PFSK-1 (cell line): ENCODE data around the gene UBE2D2.

Source experiments
- FOXP2 ChIP-seq: optimal IDR thresholded peaks from 2 replicates; pipeline ENCODE3; 2011; ENCODE audit warnings: borderline replicate concordance, control low read depth, inconsistent platforms; ENCODE audit not compliant: insufficient read depth; ENCODE audit errors: extremely low read length, extremely low read depth
- POLR2AphosphoS5 ChIP-seq: IDR thresholded peaks from 2 replicates; pipeline ENCODE4 v1.6.1; 2012; ENCODE audit warnings: low read depth, mild to moderate bottlenecking, control low read depth, low read length, moderate library complexity
- SIN3A ChIP-seq: IDR thresholded peaks from 2 replicates; pipeline ENCODE4 v1.6.1; 2012; ENCODE audit warnings: mild to moderate bottlenecking, low read length, moderate library complexity, borderline replicate concordance; ENCODE audit not compliant: insufficient read depth
- TAF1 ChIP-seq: IDR thresholded peaks from 2 replicates; pipeline ENCODE4 v1.6.1; 2012; ENCODE audit warnings: low read length, control low read depth, borderline replicate concordance; ENCODE audit not compliant: insufficient read depth
- TF ChIP-seq, protein P1 (sequence below), 2 experiments: IDR thresholded peaks; 2 replicates each; pipeline versions ENCODE4 v1.6.1 to v1.8.0; 2011 to 2012; ENCODE audit warnings: low read depth in 2 of 2, low read length in 2 of 2, control low read depth in 1 of 2, inconsistent platforms in 1 of 2, mild to moderate bottlenecking in 1 of 2, moderate library complexity in 1 of 2; ENCODE audit not compliant: insufficient read depth in 1 of 2

The UBE2D2 gene

DNA sequence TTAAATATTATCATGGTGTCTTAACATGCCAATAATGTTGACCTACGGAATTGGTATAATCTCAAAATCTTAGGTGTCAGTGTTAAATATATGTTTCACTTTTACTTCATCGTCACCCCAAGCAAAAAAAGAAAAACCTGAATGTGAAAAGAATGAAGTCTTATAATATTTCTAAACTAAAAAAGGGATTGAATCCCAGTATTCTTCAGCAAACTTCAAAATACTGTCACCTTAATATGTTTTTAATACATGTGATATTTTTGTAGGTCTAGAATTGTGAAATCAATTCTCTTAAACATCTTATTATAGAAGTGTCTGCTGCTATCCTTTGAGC is 14.1 kb downstream of the UBE2D2 start:
- TF ChIP-seq, protein P1, sequence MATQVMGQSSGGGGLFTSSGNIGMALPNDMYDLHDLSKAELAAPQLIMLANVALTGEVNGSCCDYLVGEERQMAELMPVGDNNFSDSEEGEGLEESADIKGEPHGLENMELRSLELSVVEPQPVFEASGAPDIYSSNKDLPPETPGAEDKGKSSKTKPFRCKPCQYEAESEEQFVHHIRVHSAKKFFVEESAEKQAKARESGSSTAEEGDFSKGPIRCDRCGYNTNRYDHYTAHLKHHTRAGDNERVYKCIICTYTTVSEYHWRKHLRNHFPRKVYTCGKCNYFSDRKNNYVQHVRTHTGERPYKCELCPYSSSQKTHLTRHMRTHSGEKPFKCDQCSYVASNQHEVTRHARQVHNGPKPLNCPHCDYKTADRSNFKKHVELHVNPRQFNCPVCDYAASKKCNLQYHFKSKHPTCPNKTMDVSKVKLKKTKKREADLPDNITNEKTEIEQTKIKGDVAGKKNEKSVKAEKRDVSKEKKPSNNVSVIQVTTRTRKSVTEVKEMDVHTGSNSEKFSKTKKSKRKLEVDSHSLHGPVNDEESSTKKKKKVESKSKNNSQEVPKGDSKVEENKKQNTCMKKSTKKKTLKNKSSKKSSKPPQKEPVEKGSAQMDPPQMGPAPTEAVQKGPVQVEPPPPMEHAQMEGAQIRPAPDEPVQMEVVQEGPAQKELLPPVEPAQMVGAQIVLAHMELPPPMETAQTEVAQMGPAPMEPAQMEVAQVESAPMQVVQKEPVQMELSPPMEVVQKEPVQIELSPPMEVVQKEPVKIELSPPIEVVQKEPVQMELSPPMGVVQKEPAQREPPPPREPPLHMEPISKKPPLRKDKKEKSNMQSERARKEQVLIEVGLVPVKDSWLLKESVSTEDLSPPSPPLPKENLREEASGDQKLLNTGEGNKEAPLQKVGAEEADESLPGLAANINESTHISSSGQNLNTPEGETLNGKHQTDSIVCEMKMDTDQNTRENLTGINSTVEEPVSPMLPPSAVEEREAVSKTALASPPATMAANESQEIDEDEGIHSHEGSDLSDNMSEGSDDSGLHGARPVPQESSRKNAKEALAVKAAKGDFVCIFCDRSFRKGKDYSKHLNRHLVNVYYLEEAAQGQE (IDR thresholded peaks at IDR 0.05; ENCODE audit: insufficient read depth in 1 of 2, low read depth in 2 of 2, low read length in 2 of 2), result no peak

DNA sequence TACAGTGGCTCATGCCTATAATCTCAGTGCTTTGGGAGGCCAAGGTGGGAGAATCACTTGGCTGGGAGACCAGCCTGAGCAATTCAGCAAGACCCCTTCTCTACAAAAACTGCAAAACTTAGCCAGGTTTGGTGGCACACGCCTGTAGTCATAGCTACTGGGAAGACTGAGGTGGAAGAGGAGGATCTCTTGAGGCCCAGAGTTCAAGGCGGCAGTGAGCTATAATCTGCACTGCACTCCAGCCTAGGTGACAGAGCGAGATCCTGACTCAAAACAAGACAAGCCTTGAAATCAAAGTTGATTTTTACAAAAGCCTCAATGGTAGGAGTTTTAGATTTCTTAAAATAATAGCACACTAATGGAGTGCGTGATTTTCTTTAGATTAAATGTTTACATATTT is 14.6 kb downstream of the UBE2D2 start:
- TF ChIP-seq TAF1, result no peak
- TF ChIP-seq FOXP2, result no peak
- TF ChIP-seq POLR2AphosphoS5, result no peak
- TF ChIP-seq, protein P1 (IDR thresholded peaks at IDR 0.05; ENCODE audit: insufficient read depth in 1 of 2, low read depth in 2 of 2, low read length in 2 of 2), result no peak
- TF ChIP-seq SIN3A, result no peak

DNA sequence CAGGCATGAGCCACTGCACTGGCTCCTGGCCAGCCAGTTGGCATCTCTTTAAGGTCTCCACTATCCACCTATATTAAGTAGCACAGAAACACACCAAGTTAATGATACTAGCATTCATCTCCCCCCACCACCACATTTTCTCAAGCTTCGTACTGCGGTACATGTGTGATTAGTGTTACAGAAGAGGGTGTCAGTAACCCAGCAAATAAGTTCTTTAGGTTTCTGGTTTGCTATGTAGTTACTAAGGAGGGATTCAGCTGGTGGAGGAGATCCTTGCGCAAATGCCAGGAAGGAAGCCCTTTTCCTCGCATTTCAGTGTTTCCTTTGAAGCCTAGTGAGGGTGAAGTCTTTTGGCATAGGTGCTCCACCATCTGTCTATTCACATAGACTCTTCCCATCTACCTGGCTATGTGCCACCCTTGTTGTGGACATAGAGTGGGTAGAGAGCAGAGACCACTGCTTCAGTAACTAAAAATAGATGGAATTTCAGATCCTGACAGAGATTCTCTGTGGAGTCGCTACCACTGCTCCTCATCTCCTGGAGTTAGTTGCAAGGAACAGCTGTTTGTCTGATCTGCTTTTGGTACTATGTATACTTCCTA is 16.7 kb downstream of the UBE2D2 start:
- no peak for TF ChIP-seq POLR2AphosphoS5
- no peak for TF ChIP-seq TAF1
- TF ChIP-seq, protein P1 (IDR thresholded peaks at IDR 0.05; ENCODE audit: insufficient read depth in 1 of 2, low read depth in 2 of 2, low read length in 2 of 2), result no peak
- TF ChIP-seq SIN3A, result no peak
- no peak for TF ChIP-seq FOXP2

DNA sequence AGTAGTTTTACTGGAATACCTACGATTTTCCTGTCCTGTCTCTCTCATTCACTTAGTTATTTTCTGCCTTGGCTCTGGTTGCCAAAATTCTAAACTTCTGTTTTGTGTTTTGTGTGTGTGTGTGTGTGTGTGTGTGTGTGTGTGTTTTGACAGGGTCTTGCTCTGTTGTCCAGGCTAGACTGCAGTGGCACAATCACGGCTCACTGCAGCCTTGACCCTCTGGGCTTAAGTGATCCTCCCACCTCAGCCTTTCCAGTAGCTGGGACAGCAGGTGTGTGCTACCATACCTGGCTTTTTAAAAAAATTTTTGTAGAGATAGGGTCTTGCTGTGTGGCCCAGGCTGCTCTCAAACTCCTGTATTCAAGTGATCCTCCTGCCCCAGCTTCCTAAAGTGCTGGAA is 17.2 kb downstream of the UBE2D2 start:
- no peak for TF ChIP-seq TAF1
- TF ChIP-seq, protein P1 (IDR thresholded peaks at IDR 0.05; ENCODE audit: insufficient read depth in 1 of 2, low read depth in 2 of 2, low read length in 2 of 2), result no peak
- no peak for TF ChIP-seq SIN3A
- no peak for TF ChIP-seq FOXP2
- TF ChIP-seq POLR2AphosphoS5, result no peak

DNA sequence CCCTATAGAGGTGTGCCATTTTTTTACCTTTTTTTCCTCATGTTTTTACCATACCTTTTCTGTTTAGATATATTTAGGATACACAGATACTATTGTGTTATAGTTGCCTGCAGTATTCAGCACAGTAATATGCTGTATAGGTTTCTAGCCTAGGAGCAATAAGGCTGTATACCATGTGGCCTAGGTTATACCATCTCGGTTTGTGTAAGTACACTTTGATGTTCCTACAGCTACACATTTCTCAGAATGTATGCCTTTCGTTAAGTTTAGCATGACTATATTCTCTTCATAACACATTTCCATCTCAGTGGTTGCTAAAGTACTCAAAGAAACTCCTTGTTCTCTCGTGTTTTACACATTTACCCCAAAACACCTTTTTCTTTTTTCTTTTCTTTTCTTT is 23.0 kb downstream of the UBE2D2 start:
- TF ChIP-seq, protein P1 (IDR thresholded peaks at IDR 0.05; ENCODE audit: insufficient read depth in 1 of 2, low read depth in 2 of 2, low read length in 2 of 2), result no peak
- no peak for TF ChIP-seq SIN3A
- TF ChIP-seq FOXP2, result no peak
- TF ChIP-seq POLR2AphosphoS5, result no peak
- TF ChIP-seq TAF1, result no peak
